Colonic mucosa (tissue), 4 donors: Measurements from ENCODE around the gene AGAP2. TPM values are rescaled to one million over a fixed set of nuclear protein-coding genes. Genes with fewer than 3 reads are reported as not detected.

Source experiments
- DNase-seq: peaks from one replicate; pipeline ENCODE4 v3.0.0-alpha.2; 2020
- H3K27ac ChIP-seq: fragments of 200-600 bp; one replicate; pipeline ENCODE4 v1.8.0; 2021
- H3K27me3 ChIP-seq: fragments of 200-600 bp; one replicate; pipeline ENCODE4 v1.8.0; 2021
- H3K36me3 ChIP-seq: fragments of 200-600 bp; one replicate; pipeline ENCODE4 v1.8.0; 2021
- H3K4me1 ChIP-seq: fragments of 200-600 bp; one replicate; pipeline ENCODE4 v1.8.0; 2021; ENCODE audit warnings: mild to moderate bottlenecking
- H3K4me3 ChIP-seq: fragments of 200-600 bp; one replicate; pipeline ENCODE4 v1.8.0; 2021
- H3K9ac ChIP-seq, 2 donors: one replicate each; pipeline ENCODE4 v1.7.0; 2013; ENCODE audit warnings: control low read depth in 2 of 2, low read depth in 2 of 2, low read length in 2 of 2
- H3K9me3 ChIP-seq: fragments of 200-600 bp; one replicate; pipeline ENCODE4 v1.8.0; 2021
- intact Hi-C: fragments of 100-400 bp; cut with DNase I; formaldehyde crosslinking; loops from one replicate; pipeline ENCODE4 v1.14.1; 2022
- total RNA-seq, 2 donors: library from RNA; stranded (reverse); fragmentation: NEBNext Ultra II Directional in 1 of 2; extraction: Animal tissue kit (Norgen Biotek cat#: 25700) in 1 of 2; gene quantifications; one replicate each; pipeline ENCODE4 v1.2.1, GENCODE V29; 2021
- TF ChIP-seq, protein P1 (sequence below): fragments of 200-600 bp; IDR thresholded peaks from one replicate; pipeline ENCODE4 v1.8.0; 2022; ENCODE audit warnings: antibody characterized with exemption, mild to moderate bottlenecking
- donor health status: healthy.
- donor health status: DM: no; HTN: no; CAD: no.
- donor health status: DM: no; HTN: no; CAD: no.

The AGAP2 gene
- total RNA-seq, 2 donors from 2014 or later = 0.86 to 1.0 TPM

DNA sequence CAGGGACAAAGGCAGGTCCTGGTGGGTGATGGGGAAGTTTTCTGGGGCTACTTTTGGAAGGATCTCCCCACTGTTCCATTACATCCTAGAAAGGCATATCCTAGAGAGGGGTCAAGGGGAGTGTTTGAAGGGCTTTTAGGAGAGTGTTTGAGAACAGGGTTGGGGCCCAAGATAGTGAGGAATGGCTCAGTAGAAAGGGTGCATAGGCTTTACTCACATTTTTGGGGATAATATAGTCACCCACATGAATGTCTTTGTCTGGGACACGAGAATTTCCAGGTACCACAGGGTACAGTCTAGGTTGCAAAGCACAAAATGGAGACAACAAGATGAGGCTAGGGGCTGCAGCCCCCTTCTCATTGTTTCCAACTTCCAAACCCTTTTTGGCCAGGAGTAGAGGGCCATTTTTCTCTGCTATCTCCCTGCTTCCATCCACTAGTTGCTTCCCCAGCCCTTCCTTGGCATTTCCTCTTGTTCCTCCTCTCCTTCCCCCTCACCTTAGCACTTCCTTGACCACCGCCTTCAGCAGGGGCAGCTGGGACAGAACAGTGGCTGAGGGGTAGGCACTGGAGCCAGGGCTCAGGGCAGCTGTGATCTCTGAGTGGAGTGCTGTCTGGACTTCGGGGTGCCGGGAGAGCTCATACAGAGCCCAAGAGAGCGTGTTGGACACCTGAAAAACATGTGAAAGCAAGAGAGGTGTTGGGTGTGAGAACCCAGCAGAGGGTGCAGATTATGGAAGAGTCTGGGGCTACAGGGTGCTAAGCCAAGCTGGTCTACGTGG, 25.5 kb upstream of the AGAP2 start:
- DNase-seq = no peak
- H3K36me3 ChIP-seq = no peaks in the 10 kb centered on the region
- peaks cover 8% of the 10 kb centered on the region for H3K4me1 ChIP-seq
- H3K9me3 ChIP-seq = no peaks in the 10 kb centered on the region
- H3K27me3 ChIP-seq = peaks cover 25% of the 10 kb centered on the region
- intact Hi-C loops = no loop called here
- H3K27ac ChIP-seq = no peak overlapping the region
- TF ChIP-seq, protein P1, sequence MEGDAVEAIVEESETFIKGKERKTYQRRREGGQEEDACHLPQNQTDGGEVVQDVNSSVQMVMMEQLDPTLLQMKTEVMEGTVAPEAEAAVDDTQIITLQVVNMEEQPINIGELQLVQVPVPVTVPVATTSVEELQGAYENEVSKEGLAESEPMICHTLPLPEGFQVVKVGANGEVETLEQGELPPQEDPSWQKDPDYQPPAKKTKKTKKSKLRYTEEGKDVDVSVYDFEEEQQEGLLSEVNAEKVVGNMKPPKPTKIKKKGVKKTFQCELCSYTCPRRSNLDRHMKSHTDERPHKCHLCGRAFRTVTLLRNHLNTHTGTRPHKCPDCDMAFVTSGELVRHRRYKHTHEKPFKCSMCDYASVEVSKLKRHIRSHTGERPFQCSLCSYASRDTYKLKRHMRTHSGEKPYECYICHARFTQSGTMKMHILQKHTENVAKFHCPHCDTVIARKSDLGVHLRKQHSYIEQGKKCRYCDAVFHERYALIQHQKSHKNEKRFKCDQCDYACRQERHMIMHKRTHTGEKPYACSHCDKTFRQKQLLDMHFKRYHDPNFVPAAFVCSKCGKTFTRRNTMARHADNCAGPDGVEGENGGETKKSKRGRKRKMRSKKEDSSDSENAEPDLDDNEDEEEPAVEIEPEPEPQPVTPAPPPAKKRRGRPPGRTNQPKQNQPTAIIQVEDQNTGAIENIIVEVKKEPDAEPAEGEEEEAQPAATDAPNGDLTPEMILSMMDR = no peak
- no peak overlapping the region for H3K4me3 ChIP-seq
- no peak overlapping the region for H3K9ac ChIP-seq

DNA sequence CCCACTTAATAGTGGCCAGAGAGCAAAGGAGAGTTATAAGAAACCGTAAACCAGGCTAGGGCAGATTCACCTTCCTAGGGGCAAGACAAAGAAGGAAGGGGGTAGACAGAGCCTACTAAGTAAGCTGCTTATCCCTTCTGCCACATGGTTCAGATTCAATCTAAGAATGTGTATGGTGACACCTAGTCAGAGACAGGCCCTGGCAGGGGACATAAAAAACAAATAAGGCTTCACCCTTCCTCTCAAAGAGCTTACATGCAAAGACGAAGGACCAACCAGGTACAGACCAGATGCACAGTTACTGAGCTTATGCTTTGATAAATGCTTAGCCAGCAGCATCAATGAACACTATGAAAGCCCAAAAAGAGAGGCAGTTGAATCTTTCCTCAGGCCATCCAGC, 23.9 kb upstream of the AGAP2 start:
- Histone ChIP-seq H3K4me1 (peaks cover 8% of the 10 kb centered on the region), H3K36me3 (no peaks in the 10 kb centered on the region), H3K9me3 (no peaks in the 10 kb centered on the region), H3K9ac (no peak overlapping the region), H3K4me3 (no peak overlapping the region), H3K27ac (no peak overlapping the region), H3K27me3 (peaks cover 25% of the 10 kb centered on the region)
- intact Hi-C loops = no loop called here
- DNase-seq = no peak
- TF ChIP-seq, protein P1 = no peak

DNA sequence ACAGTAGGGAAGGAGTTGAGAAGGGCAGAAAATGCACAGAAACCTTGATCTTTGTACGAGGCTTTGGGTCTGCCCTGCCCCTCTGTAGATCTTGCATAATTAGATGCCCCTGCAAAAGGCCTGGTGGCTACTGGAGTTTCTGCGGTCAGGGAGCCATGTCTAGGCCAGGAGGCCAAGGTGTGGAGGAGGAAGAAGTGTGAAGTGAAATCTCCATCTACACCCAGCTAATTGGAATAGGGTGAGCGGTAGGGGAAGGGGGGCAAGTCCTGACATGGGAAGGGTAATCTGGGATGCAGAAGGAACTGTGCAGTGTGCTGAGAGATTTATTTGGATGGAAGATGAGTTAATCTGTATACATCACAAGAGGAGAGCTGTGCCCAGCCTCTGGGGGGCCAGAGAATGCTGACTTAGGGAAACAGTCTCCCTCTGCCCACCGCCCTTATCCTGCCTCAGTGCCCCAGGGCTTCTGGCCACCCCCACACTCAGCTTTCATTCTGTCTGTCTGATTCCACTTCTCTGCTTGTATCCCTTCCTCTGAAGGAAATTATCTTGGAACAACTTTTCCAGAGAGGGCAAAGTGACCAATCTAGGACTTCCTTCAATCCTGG, 23.0 kb upstream of the AGAP2 start:
- Histone ChIP-seq H3K9me3 (no peaks in the 10 kb centered on the region), H3K4me1 (peaks cover 8% of the 10 kb centered on the region), H3K27ac (no peak overlapping the region), H3K36me3 (no peaks in the 10 kb centered on the region), H3K27me3 (peaks cover 19% of the 10 kb centered on the region), H3K4me3 (no peak overlapping the region), H3K9ac (no peak overlapping the region)
- no peak for DNase-seq
- TF ChIP-seq, protein P1 = no peak
- intact Hi-C loops = no loop called here

DNA sequence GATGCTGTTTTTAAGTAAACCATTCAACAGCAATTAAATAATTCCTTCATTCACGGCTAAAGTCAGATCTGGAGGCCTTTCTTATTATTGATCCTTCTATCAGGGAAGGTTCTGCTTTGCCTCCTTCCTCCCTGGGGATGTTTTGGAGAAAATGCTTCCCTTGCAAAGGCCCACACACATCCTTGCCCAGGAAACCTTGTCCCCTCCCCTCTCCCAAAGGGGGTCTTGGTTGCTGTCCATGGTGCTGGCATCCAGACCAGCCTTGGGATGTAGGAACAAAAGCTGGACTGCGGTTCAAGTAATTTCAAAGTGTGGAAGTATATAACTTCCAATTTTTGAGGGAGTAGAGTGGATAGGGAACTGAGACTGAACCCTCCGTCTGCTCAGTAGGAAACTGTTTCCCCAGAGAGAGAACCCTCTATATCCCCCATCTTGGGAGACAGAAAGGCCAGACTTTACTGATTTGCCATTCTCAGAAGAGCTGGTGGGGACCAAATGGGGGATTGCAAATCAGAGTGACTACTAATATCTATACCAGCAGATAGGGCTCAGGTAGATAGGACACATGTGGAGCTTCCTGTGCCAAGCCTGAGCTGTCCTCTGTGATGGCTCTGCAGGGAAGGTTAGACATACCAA, 21.9 kb upstream of the AGAP2 start:
- Histone ChIP-seq H3K9ac (no peak overlapping the region), H3K9me3 (no peaks in the 10 kb centered on the region), H3K4me3 (no peak overlapping the region), H3K36me3 (no peaks in the 10 kb centered on the region), H3K27me3 (peaks cover 9% of the 10 kb centered on the region), H3K27ac (no peak overlapping the region), H3K4me1 (peaks cover 2% of the 10 kb centered on the region)
- no peak for DNase-seq
- TF ChIP-seq, protein P1 = no peak
- intact Hi-C loops = no loop called here

DNA sequence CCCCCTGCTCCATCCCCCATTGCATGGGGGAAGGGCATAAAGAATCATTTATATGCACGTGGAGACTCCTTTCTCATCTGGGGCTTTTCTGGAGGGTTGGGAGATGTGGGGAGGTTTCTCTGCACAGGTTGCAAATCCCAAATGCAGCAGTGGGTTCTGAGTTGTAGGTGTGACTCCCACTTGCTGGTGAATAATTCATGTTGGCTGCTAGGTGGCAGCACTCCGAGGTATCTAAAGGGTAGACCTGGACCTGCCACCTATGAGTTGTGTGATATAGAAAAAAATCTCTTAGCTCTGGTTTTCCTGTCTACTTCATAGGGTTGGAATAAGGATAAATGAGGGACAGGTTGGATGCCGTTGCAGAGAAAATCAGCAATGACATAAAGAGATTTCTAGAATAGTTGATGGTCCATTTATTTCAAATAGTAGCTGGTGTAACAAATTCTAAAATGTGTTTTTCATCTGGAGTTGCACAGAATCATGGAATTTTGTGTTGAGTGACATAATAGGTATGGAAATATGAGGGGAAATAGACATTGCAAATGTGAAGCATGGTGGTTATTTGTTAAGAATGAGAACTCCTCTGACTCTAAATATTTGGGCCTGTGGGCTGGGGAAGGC, 20.9 kb upstream of the AGAP2 start:
- Histone ChIP-seq H3K4me1 (no peaks in the 10 kb centered on the region), H3K27ac (no peak overlapping the region), H3K9ac (no peak overlapping the region), H3K36me3 (no peaks in the 10 kb centered on the region), H3K4me3 (no peak overlapping the region), H3K9me3 (no peaks in the 10 kb centered on the region), H3K27me3 (no peaks in the 10 kb centered on the region)
- intact Hi-C loops = no loop called here
- no peak for DNase-seq
- TF ChIP-seq, protein P1 = peak; percentile 43
